Measurements from ENCODE around the gene ASCL2.

- no peak for TF ChIP-seq CTCF (IDR thresholded peaks at IDR 0.05)
- TF ChIP-seq POLR2A (IDR thresholded peaks at IDR 0.05) = no peak
Measured at GRCh38 chr11:2301631-2302305, 31.4 kb upstream of the ASCL2 start, which contains the start of the genes C11orf21 and TSPAN32.
